ENCODE data around the gene SAV1.

The SAV1 gene

DNA sequence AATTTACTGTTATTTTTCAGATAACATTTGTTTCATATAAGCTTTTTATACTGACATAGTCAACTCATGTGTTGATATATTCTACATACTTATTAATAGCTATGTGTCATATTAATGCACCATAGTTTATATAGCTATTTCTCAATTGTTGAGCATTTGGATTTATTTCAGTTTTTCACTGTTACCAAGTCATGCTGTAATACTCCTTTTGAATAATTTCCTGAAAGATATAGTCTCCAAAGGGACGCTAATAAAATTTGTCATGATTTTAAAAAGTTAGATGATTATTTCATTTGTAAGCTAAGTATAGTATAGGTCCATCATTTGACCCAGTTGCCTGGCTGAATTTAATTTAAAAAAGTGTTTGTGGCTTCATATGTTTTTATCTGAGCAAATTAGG, 60.3 kb downstream of the SAV1 start:
- no peak for TF ChIP-seq EZH2phosphoT487 (IDR thresholded peaks at IDR 0.05; ENCODE audit: borderline replicate concordance)
- TF ChIP-seq, protein P1, sequence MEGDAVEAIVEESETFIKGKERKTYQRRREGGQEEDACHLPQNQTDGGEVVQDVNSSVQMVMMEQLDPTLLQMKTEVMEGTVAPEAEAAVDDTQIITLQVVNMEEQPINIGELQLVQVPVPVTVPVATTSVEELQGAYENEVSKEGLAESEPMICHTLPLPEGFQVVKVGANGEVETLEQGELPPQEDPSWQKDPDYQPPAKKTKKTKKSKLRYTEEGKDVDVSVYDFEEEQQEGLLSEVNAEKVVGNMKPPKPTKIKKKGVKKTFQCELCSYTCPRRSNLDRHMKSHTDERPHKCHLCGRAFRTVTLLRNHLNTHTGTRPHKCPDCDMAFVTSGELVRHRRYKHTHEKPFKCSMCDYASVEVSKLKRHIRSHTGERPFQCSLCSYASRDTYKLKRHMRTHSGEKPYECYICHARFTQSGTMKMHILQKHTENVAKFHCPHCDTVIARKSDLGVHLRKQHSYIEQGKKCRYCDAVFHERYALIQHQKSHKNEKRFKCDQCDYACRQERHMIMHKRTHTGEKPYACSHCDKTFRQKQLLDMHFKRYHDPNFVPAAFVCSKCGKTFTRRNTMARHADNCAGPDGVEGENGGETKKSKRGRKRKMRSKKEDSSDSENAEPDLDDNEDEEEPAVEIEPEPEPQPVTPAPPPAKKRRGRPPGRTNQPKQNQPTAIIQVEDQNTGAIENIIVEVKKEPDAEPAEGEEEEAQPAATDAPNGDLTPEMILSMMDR (conservative IDR thresholded peaks at IDR 0.05; ENCODE audit: low read length), result no peak
- no peak overlapping the region for H2AFZ ChIP-seq (ENCODE audit: low read length)
- H3K4me2 ChIP-seq (ENCODE audit: low read depth, low read length, poor library complexity, severe bottlenecking), result no peak overlapping the region
- H3K9me3 ChIP-seq (ENCODE audit: insufficient read depth, low read depth, low read length), result no peaks in the 10 kb centered on the region
- no peaks in the 10 kb centered on the region for H3K4me1 ChIP-seq (ENCODE audit: insufficient read depth, low read length, poor library complexity, severe bottlenecking)
- no peaks in the 10 kb centered on the region for H3K9me2 ChIP-seq (replicated peaks; ENCODE audit: low read depth, low read length)
- no peaks in the 10 kb centered on the region for H4K20me1 ChIP-seq (ENCODE audit: insufficient read depth, low read length, poor library complexity, severe bottlenecking)
- H3K4me3 ChIP-seq (ENCODE audit: low read length, poor library complexity, severe bottlenecking), result no peak overlapping the region
- H3K9ac ChIP-seq (ENCODE audit: low read depth, low read length, poor library complexity, severe bottlenecking), result no peak overlapping the region
- no peaks in the 10 kb centered on the region for H3K27me3 ChIP-seq (ENCODE audit: insufficient read depth, low read length, poor library complexity, severe bottlenecking)
- no peaks in the 10 kb centered on the region for H3F3A ChIP-seq (ENCODE audit: low read depth)
- H3K36me3 ChIP-seq (ENCODE audit: insufficient read depth, low read length), result no peaks in the 10 kb centered on the region
- H3K79me2 ChIP-seq (ENCODE audit: insufficient read depth, low read length), result no peaks in the 10 kb centered on the region

DNA sequence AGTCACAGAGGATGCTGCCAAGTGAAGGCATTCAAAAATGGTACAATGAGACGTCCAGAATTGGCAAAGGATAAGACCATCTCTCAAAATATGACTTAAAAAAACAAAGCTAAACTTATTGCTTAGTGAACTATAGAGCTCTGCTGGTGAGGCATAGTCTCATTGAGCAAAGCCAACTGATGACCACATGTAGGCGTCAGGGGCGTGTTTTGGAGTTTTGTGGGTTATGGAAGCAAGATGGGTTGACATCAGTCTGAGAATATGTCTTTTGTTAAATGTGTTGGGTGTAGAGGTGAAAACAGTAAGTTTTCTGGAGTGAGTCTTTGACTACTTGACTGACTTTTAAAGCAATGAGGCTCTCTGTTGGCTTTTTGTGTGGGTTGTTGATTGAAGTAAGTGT, 60.9 kb downstream of the SAV1 start:
- no peaks in the 10 kb centered on the region for H3K9me3 ChIP-seq (ENCODE audit: insufficient read depth, low read depth, low read length)
- no peak overlapping the region for H3K4me2 ChIP-seq (ENCODE audit: low read depth, low read length, poor library complexity, severe bottlenecking)
- TF ChIP-seq EZH2phosphoT487 (IDR thresholded peaks at IDR 0.05; ENCODE audit: borderline replicate concordance), result no peak
- TF ChIP-seq, protein P1 (conservative IDR thresholded peaks at IDR 0.05; ENCODE audit: low read length), result no peak
- H3K79me2 ChIP-seq (ENCODE audit: insufficient read depth, low read length), result no peaks in the 10 kb centered on the region
- no peaks in the 10 kb centered on the region for H3K27me3 ChIP-seq (ENCODE audit: insufficient read depth, low read length, poor library complexity, severe bottlenecking)
- no peaks in the 10 kb centered on the region for H4K20me1 ChIP-seq (ENCODE audit: insufficient read depth, low read length, poor library complexity, severe bottlenecking)
- no peaks in the 10 kb centered on the region for H3K4me1 ChIP-seq (ENCODE audit: insufficient read depth, low read length, poor library complexity, severe bottlenecking)
- no peaks in the 10 kb centered on the region for H3F3A ChIP-seq (ENCODE audit: low read depth)
- H3K9ac ChIP-seq (ENCODE audit: low read depth, low read length, poor library complexity, severe bottlenecking), result no peak overlapping the region
- H2AFZ ChIP-seq (ENCODE audit: low read length), result no peak overlapping the region
- H3K4me3 ChIP-seq (ENCODE audit: low read length, poor library complexity, severe bottlenecking), result no peak overlapping the region
- H3K9me2 ChIP-seq (replicated peaks; ENCODE audit: low read depth, low read length), result no peaks in the 10 kb centered on the region
- no peaks in the 10 kb centered on the region for H3K36me3 ChIP-seq (ENCODE audit: insufficient read depth, low read length)

DNA sequence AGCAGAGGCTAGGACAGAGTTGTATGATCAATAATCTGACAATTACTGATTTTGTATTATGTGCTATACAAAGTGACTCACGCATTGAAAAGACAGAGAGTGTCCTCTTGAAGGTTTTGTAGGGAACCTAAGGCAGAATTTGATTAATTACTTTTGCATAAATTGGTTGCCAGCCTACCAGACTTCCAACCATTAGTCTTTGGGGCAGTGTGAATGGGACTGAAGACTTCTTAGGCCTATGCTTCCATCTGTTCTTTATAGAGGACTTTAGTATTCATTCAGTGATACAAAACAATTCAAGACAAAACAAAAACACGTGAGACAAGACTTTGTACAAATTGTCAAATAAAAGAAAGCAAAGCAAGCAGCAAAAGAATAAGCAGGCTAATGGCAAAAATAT, 61.6 kb downstream of the SAV1 start:
- Histone ChIP-seq H4K20me1 (ENCODE audit: insufficient read depth, low read length, poor library complexity, severe bottlenecking) (no peaks in the 10 kb centered on the region), H3K27me3 (ENCODE audit: insufficient read depth, low read length, poor library complexity, severe bottlenecking) (no peaks in the 10 kb centered on the region), H3K4me1 (ENCODE audit: insufficient read depth, low read length, poor library complexity, severe bottlenecking) (no peaks in the 10 kb centered on the region), H3K36me3 (ENCODE audit: insufficient read depth, low read length) (no peaks in the 10 kb centered on the region), H3K9me3 (ENCODE audit: insufficient read depth, low read depth, low read length) (no peaks in the 10 kb centered on the region), H3K4me3 (ENCODE audit: low read length, poor library complexity, severe bottlenecking) (no peak overlapping the region), H3F3A (ENCODE audit: low read depth) (no peaks in the 10 kb centered on the region), H3K4me2 (ENCODE audit: low read depth, low read length, poor library complexity, severe bottlenecking) (no peak overlapping the region), H3K9me2 (replicated peaks; ENCODE audit: low read depth, low read length) (no peaks in the 10 kb centered on the region), H3K79me2 (ENCODE audit: insufficient read depth, low read length) (no peaks in the 10 kb centered on the region), H3K9ac (ENCODE audit: low read depth, low read length, poor library complexity, severe bottlenecking) (no peak overlapping the region), H2AFZ (ENCODE audit: low read length) (no peak overlapping the region)
- TF ChIP-seq, protein P1 (conservative IDR thresholded peaks at IDR 0.05; ENCODE audit: low read length), result no peak
- no peak for TF ChIP-seq EZH2phosphoT487 (IDR thresholded peaks at IDR 0.05; ENCODE audit: borderline replicate concordance)

Data from Loucy (cell line).